Mammary epithelial cell (primary cell): ENCODE results near the gene PPP1R17.

ENCODE experiments used
- CTCF ChIP-seq, 2 donors: IDR thresholded peaks in 1 of 2; conservative IDR thresholded peaks in 1 of 2; 2 replicates each; pipeline ENCODE4 v1.5.1; 2011 to 2012; ENCODE audit warnings: inconsistent platforms in 2 of 2, low read length in 2 of 2, mild to moderate bottlenecking in 2 of 2, control low read depth in 1 of 2, low read depth in 1 of 2; ENCODE audit not compliant: insufficient read depth in 1 of 2; ENCODE audit errors: extremely low read depth in 1 of 2
- EZH2 ChIP-seq: IDR thresholded peaks from 2 replicates; pipeline ENCODE4 v1.6.1; 2012; ENCODE audit warnings: low read length, inconsistent platforms, borderline replicate concordance

- TF ChIP-seq CTCF (conservative IDR thresholded peaks at IDR 0.05 in 1 of 2, IDR thresholded peaks at IDR 0.05 in 1 of 2; ENCODE audit: extremely low read depth in 1 of 2, insufficient read depth in 1 of 2, low read depth in 1 of 2, low read length in 2 of 2), result no peak
- no peak for TF ChIP-seq EZH2
Measured at GRCh38 chr7:31695859-31696614, 9.0 kb downstream of the PPP1R17 start.
